Activated CD8-positive, alpha-beta memory T cell treated with anti-CD3 and anti-CD28 coated beads, Interleukin-2, amount 10 ng/mL, durations not matched to agents 7 days and 5 days (primary cell): ENCODE data around the gene GMPR. TPM values are rescaled to one million over a fixed set of nuclear protein-coding genes. Genes with fewer than 3 reads are reported as not detected.
A peak's percentile ranks its signal among the peaks of the same experiment; 100 is the strongest.

ENCODE experiments used
- ATAC-seq: fragments of 150-1000 bp; cut with Tn5 transposase; one replicate; pipeline ENCODE4 v1.10.0; 2021; ENCODE audit warnings: moderate library complexity
- CTCF ChIA-PET: fragments of 350-600 bp; sonication (Branson Sonifier 250); formaldehyde crosslinking; loops from one replicate; lab custom pipeline; 2021; ENCODE audit warnings: antibody characterized with exemption; lab: Charles Lee
- DNase-seq: peaks from one replicate; pipeline ENCODE4 v3.0.0-alpha.2; 2020
- H3K27ac Mint-ChIP-seq: one replicate; pipeline ENCODE4 v1.8.0; 2021; ENCODE audit warnings: mild to moderate bottlenecking, mixed read lengths
- H3K27me3 Mint-ChIP-seq: one replicate; pipeline ENCODE4 v1.8.0; 2021; ENCODE audit warnings: mixed read lengths
- H3K36me3 Mint-ChIP-seq: one replicate; pipeline ENCODE4 v1.8.0; 2021; ENCODE audit warnings: mild to moderate bottlenecking, mixed read lengths
- H3K4me1 Mint-ChIP-seq: one replicate; pipeline ENCODE4 v1.8.0; 2021; ENCODE audit warnings: mixed read lengths
- H3K4me3 Mint-ChIP-seq: one replicate; pipeline ENCODE4 v1.8.0; 2021; ENCODE audit warnings: mild to moderate bottlenecking, moderate library complexity, mixed read lengths
- H3K9me3 Mint-ChIP-seq: one replicate; pipeline ENCODE4 v1.8.0; 2022; ENCODE audit warnings: low read depth, mixed read lengths
- total RNA-seq, 2 experiments: library from RNA; stranded (reverse); gene quantifications; one replicate each; pipeline ENCODE4 v1.2.3, GENCODE V29; 2021

Gene GMPR
- total RNA-seq, 2 experiments from 2014 or later: 11.8 to 13.1 TPM

DNA sequence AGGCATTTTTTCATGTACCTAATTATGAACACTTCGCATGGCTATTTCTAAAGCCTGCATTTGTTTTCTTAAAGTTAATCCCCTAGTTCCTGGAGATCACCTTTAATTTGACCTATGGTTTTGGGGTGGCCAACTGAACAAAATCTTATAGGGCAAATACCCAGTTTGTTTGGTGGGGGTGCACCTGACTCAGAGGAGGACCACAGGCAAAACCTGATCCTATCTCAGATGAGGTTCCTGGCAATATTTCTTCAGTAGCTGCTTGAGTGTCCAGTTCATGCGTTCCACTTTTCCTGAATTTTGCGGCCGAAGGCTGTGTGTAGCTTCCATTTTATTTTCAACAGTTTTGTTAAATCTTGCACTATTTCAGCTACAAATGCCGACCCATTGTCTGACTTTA, 10.3 kb upstream of the GMPR start:
- Mint-ChIP-seq H3K27ac (no peak overlapping the region), H3K4me3 (no peak overlapping the region), H3K9me3 (no peaks in the 10 kb centered on the region), H3K4me1 (peaks cover under 1% of the 10 kb centered on the region), H3K36me3 (no peaks in the 10 kb centered on the region), H3K27me3 (peaks cover 29% of the 10 kb centered on the region)
- DNase-seq: no peak
- no peak for ATAC-seq
- CTCF ChIA-PET: interaction anchor here (1.1 kb wide), 1 partner anchor 12 kb away, joined by 3 read pairs; no protein-coding TSS in a partner anchor

DNA sequence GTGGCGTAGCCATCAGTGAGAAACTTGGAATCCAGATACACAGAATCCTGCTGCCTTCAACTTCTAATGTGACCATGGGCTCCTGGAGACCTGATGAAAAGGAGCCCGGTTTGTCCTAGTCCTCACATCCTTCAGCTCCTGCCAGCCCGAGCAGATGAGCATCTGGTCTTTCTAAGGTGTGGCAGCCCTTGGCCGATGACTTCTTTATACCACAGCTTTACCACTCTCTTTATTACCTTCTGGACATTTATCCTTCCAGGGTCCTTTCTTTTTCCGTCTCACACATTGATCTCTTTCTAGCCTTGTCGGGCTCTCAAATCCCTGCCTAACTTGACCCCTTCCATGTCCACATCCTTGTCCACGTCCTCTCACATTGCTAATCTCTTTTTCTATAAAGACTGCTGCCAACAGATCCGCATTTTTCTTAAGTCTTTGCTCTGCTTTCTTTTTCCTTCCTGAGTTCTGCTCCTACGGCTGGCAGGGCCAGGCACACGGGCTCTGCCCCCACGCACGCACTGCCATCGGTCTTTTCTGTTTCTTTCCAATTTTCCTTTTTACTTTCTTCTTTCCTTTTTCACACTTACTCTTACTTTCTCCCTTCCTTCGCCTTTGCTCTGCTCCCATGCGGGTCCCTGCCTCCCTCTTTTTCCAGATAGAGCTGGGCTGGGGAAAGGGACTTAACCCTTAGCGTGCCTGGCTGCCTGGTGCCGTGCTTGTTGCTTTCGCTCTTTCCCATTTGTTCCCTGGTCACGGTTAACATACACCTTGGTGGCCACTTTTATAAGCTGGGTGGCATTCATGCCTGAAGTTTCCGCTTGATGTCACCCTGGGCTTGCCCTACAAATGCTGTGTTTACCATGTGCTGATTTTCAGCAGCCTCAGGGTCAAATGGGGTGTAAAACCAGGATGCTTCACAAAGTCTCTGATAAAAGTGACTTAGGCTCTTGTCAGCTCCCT, 9.4 kb upstream of the GMPR start:
- Mint-ChIP-seq H3K27me3 (peaks cover 31% of the 10 kb centered on the region), H3K27ac (no peak overlapping the region), H3K4me1 (no peaks in the 10 kb centered on the region), H3K36me3 (no peaks in the 10 kb centered on the region), H3K4me3 (no peak overlapping the region), H3K9me3 (no peaks in the 10 kb centered on the region)
- ATAC-seq (no peak), DNase-seq (no peak)
- CTCF ChIA-PET: interaction anchor here (0.8 kb wide), 1 partner anchor 48 kb away, joined by 3 read pairs; no protein-coding TSS in a partner anchor

DNA sequence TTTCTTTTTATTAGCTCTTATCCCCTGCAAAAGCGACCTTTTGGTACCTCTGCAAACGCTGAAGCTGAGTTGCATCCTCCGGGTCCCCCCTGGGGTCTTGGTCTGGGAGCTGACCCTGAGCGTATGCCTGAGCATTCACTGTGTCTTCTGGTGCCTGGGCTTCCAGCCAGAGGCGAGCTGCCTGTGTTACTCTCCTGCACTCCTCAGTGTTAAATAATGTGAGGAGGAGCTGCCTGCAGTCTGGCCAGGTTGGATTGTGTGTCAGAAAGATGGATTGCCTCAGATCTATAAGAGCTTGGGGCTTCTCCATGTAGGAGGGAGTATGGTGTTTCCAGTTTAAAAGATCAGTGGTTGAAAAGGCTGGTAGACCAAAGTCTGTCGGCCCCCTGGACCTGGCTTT, 8.7 kb upstream of the GMPR start:
- CTCF ChIA-PET: interaction anchor here (0.8 kb wide), 1 partner anchor 47 kb away, joined by 3 read pairs; no protein-coding TSS in a partner anchor

DNA sequence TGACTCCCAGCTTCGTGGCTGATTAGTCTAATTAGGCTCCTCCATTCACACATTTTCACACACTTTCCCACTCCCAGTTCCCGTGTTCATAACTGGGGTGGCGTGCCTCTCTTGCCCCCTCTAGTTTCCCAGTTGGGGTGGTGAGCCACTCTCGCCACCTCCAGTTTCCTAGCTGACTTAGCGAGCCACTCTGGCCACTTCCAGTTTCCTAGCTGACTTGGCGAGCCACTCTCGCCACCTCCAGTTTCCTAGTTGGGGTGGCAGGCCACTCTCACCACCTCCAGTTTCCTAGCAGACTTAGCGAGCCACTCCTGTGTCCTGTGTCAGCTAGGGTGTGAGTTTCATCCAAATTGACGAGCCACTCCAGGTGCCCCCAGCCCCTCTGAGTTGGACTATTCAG, 7.4 kb upstream of the GMPR start:
- Mint-ChIP-seq H3K27ac (no peak overlapping the region), H3K4me1 (peaks cover 3% of the 10 kb centered on the region), H3K36me3 (no peaks in the 10 kb centered on the region), H3K9me3 (no peaks in the 10 kb centered on the region), H3K27me3 (peaks cover 40% of the 10 kb centered on the region), H3K4me3 (no peak overlapping the region)
- DNase-seq (no peak), ATAC-seq (no peak)
- CTCF ChIA-PET: interaction anchor here (1.0 kb wide), 1 partner anchor 42 kb away, joined by 3 read pairs; no protein-coding TSS in a partner anchor

More for the DNA sequence above, 8.7 kb upstream of the GMPR start:
- H3K4me1 Mint-ChIP-seq: no peaks in the 10 kb centered on the region
- no peaks in the 10 kb centered on the region for H3K9me3 Mint-ChIP-seq
- no peaks in the 10 kb centered on the region for H3K36me3 Mint-ChIP-seq
- H3K4me3 Mint-ChIP-seq: no peak overlapping the region
- peaks cover 33% of the 10 kb centered on the region for H3K27me3 Mint-ChIP-seq
- ATAC-seq: no peak
- no peak for DNase-seq
- no peak overlapping the region for H3K27ac Mint-ChIP-seq

DNA sequence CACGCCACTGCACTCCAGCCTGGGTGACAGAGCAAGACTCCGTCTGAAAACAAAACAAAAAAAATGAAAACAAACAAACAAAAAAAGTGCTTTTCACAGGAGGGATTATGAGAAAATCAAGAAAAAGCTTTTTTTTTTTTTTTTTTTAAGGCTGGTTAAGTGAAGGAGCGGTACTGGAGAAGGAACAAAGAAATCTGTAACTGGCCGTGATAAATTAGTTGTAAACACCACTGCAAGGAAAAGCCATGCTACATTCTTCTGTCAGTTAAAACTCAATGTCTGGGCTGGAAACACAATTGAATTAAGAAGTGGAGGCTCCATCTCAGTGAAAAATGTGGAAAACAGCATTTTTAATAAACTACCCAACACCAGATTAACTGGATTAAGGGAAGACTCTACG, 6.3 kb upstream of the GMPR start:
- ATAC-seq: no peak
- no peak overlapping the region for H3K27ac Mint-ChIP-seq
- H3K9me3 Mint-ChIP-seq: no peaks in the 10 kb centered on the region

DNA sequence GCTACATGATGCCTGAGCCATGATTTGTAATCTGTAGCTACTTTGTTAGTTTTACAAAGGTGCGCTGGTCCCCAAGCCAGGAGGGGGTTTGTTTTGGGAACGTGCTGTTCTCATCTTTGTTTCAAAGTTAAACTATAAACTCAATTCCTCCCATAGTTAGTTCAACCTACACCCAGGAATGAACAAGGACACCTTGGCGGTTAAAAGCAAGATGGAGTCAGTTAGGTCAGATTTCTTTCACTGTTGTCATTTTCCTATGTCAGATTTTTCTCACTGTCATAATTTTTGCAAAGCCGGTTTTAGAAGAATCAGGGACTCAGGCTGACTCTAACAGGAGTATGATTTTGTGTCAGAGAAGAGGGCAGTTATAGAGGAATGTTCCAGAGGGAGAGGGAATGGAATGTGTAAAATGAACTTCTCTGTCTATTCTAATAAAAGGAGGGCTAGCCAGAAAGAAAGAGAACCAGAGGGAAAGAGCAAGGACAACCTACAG, 2.3 kb upstream of the GMPR start:
- Mint-ChIP-seq H3K36me3 (no peaks in the 10 kb centered on the region), H3K4me1 (peaks cover 26% of the 10 kb centered on the region), H3K9me3 (no peaks in the 10 kb centered on the region), H3K27me3 (peaks cover 63% of the 10 kb centered on the region), H3K4me3 (no peak overlapping the region), H3K27ac (peak overlapping the region; percentile 25)
- DNase-seq (no peak), ATAC-seq (no peak)
- CTCF ChIA-PET: interaction anchor here (0.7 to 1.7 kb wide), 3 partner anchors 27 to 545 kb away, joined by 3 to 5 read pairs (median 3); no protein-coding TSS in a partner anchor

More for the DNA sequence above, 6.3 kb upstream of the GMPR start:
- Mint-ChIP-seq H3K4me1 (peaks cover 12% of the 10 kb centered on the region), H3K4me3 (no peak overlapping the region), H3K27me3 (peaks cover 44% of the 10 kb centered on the region), H3K36me3 (no peaks in the 10 kb centered on the region)
- DNase-seq: no peak
- CTCF ChIA-PET: interaction anchor here (1.0 kb wide), 1 partner anchor 41 kb away, joined by 3 read pairs; no protein-coding TSS in a partner anchor

DNA sequence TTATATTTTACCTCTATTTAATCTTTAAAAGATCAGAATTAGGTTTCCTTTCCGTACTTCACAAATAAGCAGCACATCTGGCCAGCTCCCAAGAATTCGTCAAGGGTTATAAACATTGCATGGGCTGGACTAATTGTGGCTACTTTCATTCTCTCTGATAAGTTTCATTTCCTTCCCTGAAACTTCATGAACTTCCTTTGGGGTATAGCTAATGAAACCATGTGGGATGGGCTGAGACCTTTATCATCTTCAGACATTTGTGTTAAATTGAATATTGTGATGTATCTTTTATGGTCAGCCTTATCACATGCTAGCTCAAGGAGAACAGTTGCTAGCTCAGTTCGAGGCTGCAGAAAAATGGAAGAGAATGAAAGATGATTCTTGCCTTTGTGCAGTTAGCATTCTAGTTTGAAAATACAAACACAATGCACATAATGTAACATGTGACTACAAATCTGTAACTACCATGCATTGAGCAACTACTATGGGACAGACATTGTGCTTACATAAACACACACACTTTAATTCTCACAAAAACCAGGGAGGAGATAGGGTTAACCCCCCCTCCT, 1.7 kb upstream of the GMPR start:
- DNase-seq: no peak
- H3K4me3 Mint-ChIP-seq: peak overlapping the region; percentile 22
- no peaks in the 10 kb centered on the region for H3K36me3 Mint-ChIP-seq
- H3K9me3 Mint-ChIP-seq: no peaks in the 10 kb centered on the region
- peaks cover 26% of the 10 kb centered on the region for H3K4me1 Mint-ChIP-seq
- peaks cover 67% of the 10 kb centered on the region for H3K27me3 Mint-ChIP-seq
- peak overlapping the region; percentile 18 for H3K27ac Mint-ChIP-seq
- CTCF ChIA-PET: interaction anchor here (0.7 to 1.7 kb wide), 2 partner anchors 106 to 545 kb away, joined by 3 to 5 read pairs; no protein-coding TSS in a partner anchor
- no peak for ATAC-seq

DNA sequence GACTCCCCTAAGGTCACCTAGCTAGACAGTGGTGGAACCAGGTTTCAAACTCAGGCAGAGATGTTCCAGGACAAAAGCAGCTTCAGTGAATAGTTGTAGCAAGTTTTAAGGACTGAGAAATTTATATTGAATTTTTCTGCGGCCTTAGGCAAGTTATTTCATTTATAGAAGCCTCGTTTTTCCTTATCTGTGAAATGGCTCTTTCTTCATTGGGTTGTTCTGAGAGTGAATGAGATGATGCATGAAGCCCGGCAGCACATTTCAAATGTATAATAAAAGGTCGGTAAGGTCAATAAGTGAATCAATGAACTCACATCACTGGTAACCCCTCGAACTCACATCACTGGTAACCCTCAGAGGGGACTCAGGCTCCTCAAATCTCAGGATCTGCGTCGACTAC, 1.1 kb upstream of the GMPR start:
- CTCF ChIA-PET: interaction anchor here (1.2 to 1.7 kb wide), 3 partner anchors 31 to 1364 kb away, joined by 3 to 5 read pairs (median 4); no protein-coding TSS in a partner anchor
- Mint-ChIP-seq H3K9me3 (no peaks in the 10 kb centered on the region), H3K4me3 (peak overlapping the region; percentile 85), H3K4me1 (peaks cover 26% of the 10 kb centered on the region), H3K27me3 (peaks cover 63% of the 10 kb centered on the region), H3K27ac (peak overlapping the region; percentile 18), H3K36me3 (no peaks in the 10 kb centered on the region)
- ATAC-seq (no peak), DNase-seq (no peak)

DNA sequence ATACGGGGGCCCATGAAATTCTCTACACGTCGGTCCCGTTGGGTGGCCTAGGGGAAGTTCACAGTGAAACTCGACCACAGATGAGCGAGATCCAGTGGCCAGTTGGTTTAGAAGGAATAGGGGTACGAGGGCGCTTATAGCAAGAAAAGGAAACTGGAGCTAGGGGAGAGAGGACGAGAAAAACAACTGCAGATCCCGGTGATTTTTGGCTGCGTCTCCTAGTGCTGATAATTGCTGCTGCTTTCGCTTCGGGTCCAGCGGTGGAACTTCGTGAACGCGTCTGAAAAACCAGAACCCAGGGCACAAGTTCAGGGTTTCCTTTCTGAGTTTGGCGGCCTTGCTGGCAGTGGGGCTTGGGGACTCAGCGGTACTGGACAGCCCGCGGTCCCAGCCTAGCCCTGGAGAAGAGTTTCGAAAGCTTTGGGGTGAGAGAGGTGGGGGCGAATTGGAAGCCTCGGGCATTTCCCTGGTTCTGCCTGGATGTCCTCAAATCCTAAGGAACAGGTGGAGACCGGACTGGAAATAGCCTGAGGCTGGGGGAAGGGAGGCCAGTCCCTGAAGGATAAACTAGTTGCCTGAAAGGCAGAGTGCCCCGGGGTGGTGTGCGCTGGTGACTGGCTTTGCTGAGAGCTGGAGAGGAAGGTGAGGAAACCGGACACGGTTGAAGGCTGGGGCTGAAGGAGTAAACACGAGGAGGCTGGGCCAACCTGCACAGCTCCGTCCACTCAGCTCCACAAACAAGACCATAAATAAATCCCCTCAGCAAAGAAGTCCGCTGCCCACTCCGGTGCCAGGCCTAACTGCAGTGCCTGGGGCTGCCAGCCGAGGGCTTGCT, 793 bp downstream of the GMPR start:
- CTCF ChIA-PET: interaction anchor here (0.6 to 1.6 kb wide), 5 partner anchors 11 to 35 kb away, joined by 3 to 4 read pairs (median 3); no protein-coding TSS in a partner anchor
- Mint-ChIP-seq H3K9me3 (no peaks in the 10 kb centered on the region), H3K4me3 (peak overlapping the region; percentile 85), H3K36me3 (no peaks in the 10 kb centered on the region), H3K27me3 (peaks cover 48% of the 10 kb centered on the region), H3K27ac (peak overlapping the region; percentile 69), H3K4me1 (peaks cover 26% of the 10 kb centered on the region)
- no peak for ATAC-seq
- DNase-seq: peak; percentile 45

DNA sequence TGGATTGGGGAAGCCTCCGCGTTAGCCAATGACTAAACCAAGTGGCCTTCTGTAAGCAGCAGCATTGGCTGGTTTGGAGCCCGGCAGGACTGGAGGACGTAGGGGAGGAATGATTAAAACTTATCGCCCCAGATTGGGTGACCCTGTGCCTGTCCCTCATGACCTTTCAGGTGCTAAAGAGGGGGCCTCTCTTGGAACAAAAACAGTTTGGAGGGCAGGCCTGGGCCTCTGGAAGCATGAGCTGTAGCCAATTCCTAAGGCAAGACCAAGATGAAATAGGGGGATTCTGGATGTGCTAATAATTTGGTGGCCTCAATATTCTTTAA, 1.4 kb downstream of the GMPR start:
- Mint-ChIP-seq H3K27ac (no peak overlapping the region), H3K4me1 (peaks cover 26% of the 10 kb centered on the region), H3K9me3 (no peaks in the 10 kb centered on the region), H3K36me3 (no peaks in the 10 kb centered on the region), H3K27me3 (peaks cover 47% of the 10 kb centered on the region), H3K4me3 (no peak overlapping the region)
- ATAC-seq (no peak), DNase-seq (no peak)
- CTCF ChIA-PET: interaction anchor here (0.9 to 1.6 kb wide), 5 partner anchors 12 to 531 kb away, joined by 3 to 4 read pairs (median 3); no protein-coding TSS in a partner anchor

DNA sequence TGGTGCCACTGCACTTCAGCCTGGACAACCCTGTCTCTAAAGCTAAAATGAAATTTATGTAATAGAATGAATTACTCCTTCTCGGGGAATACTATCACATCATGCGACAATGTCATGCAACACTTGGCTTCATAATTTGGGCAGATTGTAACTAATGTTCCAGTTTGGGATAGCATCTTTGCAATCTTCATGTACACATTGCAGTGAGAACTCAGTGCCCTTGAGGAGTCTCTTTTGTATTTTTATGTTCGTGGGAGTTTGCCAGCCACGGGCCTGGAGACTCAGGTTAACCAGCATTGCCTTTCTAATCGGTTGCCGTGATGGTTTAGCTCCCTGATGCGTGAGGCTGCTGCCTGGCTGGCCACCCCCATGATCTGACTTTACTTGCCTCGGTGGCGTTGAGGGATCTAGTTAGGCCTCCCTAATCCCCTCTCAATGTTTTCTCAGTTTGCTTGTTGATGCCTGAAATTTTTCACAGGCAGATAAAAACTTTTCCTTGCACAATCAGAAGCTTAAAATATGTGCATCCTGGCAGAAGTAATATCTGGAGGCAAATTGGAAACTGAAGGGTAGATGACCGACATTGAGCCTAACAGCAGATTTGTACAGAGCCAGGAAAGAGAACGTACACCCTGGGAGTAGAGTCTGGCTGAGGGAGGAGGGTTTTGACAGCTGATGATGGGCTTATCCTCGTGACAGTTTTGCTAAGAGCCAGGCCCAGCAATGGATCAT, 2.4 kb downstream of the GMPR start:
- Mint-ChIP-seq H3K4me3 (no peak overlapping the region), H3K9me3 (no peaks in the 10 kb centered on the region), H3K27ac (no peak overlapping the region), H3K27me3 (peaks cover 40% of the 10 kb centered on the region), H3K36me3 (no peaks in the 10 kb centered on the region), H3K4me1 (peaks cover 24% of the 10 kb centered on the region)
- no peak for DNase-seq
- CTCF ChIA-PET: interaction anchor here (0.9 to 1.6 kb wide), 4 partner anchors 14 to 530 kb away, joined by 3 to 4 read pairs (median 4); no protein-coding TSS in a partner anchor
- no peak for ATAC-seq

DNA sequence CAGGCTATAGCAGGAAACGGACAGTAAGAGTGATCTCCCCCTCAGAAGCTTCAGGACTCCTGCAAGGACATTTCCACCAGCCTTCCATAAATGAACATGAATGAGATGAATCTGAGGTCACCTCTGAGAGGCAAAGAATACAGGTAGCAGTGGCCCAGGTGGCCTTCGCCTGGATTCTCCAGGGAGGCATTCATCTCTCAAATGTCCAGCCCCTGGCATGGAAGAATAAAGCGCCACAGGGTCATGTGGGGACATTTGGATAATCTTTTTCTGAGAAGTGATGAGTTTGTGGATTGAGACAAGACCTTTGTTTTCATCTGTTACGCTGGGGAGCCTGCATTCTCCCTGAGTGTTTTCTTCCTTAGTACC, 2.9 kb downstream of the GMPR start:
- Mint-ChIP-seq H3K36me3 (peaks cover 1% of the 10 kb centered on the region), H3K4me1 (peaks cover 21% of the 10 kb centered on the region), H3K27ac (no peak overlapping the region), H3K4me3 (no peak overlapping the region), H3K27me3 (peaks cover 35% of the 10 kb centered on the region), H3K9me3 (no peaks in the 10 kb centered on the region)
- DNase-seq (no peak), ATAC-seq (no peak)
- CTCF ChIA-PET: no interaction called here
